Astrocyte of the spinal cord (primary cell): ENCODE measurements around the gene RPAP2.
A peak's percentile ranks its signal among the peaks of the same experiment; 100 is the strongest.

Source experiments
- DNase-seq: peaks from one replicate; pipeline ENCODE4 v3.0.0; 2011; ENCODE audit warnings: low read depth, low spot score
- H3K4me3 ChIP-seq: 2 replicates; pipeline ENCODE4 v1.5.1; 2011; ENCODE audit warnings: low read depth, mild to moderate bottlenecking, low read length, moderate library complexity
- in situ Hi-C: cut with HindIII; loops from 2 replicates; pipeline ENCODE4 v1.10.0; 2017; ENCODE audit warnings: low sequenced_read_pairs
- TF ChIP-seq, protein P1 (sequence below): IDR thresholded peaks from 2 replicates; pipeline ENCODE4 v1.5.1; 2012; ENCODE audit warnings: low read depth, mild to moderate bottlenecking, low read length, inconsistent platforms

The RPAP2 gene

DNA sequence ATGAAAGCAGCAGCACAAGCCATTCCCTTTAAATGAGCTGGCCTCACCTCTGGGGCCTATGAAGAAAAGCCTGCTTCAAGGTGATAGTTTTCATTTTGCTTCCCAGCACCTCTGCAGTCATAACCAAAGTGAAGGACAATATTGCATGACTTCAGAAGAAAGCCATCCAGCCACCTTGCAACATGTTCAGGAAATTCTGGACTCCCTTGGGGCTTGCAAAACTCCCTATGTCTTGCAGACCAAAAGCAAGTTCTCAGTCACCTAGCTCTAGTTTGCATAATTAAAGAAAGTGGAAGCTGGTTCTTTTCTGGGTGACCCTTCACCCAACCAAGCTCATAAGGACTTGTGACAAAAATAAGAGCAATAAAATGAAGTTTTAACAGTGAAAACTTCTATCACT is 100.2 kb downstream of the RPAP2 start:
- DNase-seq: no peak
- in situ Hi-C loops: no loop called here
- TF ChIP-seq, protein P1, sequence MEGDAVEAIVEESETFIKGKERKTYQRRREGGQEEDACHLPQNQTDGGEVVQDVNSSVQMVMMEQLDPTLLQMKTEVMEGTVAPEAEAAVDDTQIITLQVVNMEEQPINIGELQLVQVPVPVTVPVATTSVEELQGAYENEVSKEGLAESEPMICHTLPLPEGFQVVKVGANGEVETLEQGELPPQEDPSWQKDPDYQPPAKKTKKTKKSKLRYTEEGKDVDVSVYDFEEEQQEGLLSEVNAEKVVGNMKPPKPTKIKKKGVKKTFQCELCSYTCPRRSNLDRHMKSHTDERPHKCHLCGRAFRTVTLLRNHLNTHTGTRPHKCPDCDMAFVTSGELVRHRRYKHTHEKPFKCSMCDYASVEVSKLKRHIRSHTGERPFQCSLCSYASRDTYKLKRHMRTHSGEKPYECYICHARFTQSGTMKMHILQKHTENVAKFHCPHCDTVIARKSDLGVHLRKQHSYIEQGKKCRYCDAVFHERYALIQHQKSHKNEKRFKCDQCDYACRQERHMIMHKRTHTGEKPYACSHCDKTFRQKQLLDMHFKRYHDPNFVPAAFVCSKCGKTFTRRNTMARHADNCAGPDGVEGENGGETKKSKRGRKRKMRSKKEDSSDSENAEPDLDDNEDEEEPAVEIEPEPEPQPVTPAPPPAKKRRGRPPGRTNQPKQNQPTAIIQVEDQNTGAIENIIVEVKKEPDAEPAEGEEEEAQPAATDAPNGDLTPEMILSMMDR: no peak
- H3K4me3 ChIP-seq: no peak overlapping the region

DNA sequence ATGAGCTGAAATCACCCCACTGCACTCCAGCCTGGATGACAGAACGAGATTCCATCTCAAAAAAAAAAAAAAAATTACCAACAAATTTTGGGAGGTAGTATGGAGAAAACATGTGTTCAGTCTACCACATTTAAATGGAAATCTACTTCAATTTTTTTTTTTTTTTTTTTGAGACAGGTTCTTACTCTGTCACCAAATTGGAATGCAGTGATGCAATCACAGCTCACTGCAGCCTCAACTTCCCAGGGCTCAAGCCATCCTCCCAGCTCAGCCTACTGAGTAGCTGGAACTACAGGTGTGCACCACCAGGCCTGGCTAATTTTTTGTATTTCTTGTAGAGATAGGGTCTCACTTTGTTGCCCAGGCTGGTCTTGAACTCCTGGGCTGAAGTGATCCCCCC is 105.8 kb downstream of the RPAP2 start:
- TF ChIP-seq, protein P1: no peak
- in situ Hi-C loops: no loop called here
- H3K4me3 ChIP-seq: no peak overlapping the region
- no peak for DNase-seq

DNA sequence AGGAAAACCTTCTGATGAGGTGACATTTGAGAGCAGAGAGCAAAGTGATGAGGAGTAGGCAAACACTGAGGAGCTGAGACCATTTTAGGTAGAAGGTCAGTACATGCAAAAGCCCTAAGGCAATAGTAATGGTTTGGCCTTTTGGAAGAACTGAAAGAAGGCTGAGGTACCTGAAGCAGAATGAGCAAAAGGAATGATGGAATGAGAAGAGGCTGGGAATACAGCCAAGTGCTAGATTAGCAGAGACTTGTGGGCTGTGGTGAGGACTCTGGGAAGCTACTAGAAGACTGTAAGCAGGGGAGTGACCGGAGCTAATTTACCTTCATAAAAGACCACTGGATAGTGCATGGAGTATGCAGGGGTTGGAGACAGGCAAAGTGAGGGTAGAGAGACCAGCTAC is 110.0 kb downstream of the RPAP2 start:
- H3K4me3 ChIP-seq: no peak overlapping the region
- in situ Hi-C loops: no loop called here
- peak; percentile 57 for DNase-seq
- TF ChIP-seq, protein P1: no peak

DNA sequence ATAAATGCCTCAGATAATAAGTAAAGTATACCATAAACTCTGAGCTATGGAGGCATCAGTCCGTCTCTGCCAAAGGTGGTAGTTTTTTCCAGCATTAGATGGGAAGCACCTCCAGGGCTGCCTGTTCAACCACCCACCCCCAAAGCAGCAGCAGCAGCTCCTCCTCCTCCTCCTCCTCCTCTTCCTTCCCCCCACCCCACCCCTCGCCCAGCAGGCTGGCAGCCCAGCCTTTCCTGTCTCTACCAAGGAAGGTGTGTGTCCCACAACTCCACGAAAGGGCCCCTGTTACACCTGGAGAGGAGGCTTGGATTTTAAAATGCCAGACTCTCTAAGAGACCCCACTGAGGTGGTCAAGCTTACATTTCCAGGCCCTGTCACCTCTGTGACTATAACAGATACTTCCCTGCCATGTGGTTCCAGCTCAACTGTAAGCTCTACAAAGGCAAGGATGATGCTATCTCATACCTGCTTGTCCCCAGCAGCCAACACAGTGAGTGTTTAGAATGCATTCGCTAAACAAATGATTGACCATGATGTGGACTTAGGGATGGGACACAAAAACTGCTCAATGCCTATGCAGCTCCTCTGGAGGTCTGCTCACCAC is 111.2 kb downstream of the RPAP2 start:
- in situ Hi-C loops: no loop called here
- DNase-seq: no peak
- TF ChIP-seq, protein P1: no peak
- no peak overlapping the region for H3K4me3 ChIP-seq

DNA sequence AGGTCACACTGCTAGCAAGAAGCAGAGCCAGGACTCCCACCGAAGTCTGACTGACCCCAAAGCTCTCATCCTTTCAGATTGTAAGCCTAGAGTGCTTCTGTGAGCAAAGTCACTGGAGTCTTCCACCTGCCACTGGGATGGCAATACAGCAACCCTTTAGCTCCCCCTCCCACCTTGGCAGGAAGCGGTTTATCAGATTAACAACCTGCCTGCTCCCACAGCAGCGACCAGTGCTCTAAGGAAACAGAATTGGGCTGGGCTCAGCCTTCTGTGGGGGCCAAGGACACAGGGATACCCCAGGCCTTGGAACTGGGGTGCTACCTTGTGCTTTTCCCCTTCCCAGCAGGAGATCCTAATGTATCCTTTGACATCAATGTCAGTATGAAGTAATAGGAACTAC is 111.8 kb downstream of the RPAP2 start:
- no peak overlapping the region for H3K4me3 ChIP-seq
- TF ChIP-seq, protein P1: no peak
- no peak for DNase-seq
- in situ Hi-C loops: no loop called here

DNA sequence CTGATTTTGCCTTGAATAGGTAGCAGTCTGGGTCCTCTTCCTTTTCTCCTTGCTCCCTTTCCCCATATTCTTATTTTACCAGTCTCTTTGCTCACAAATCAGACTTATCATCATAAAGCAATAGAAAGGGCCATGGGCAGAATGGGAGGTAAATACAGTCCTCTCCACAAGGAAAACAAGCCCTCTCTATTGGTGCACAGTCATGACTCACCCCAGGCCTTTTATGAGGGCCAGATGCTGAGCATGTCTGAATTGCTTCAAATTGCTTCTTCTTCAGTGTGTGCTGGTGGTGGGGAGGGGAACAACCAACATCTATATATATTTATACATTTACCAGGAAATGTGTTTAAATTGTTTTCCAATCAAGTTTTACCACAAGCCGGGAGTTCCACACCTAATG is 112.7 kb downstream of the RPAP2 start:
- TF ChIP-seq, protein P1: no peak
- H3K4me3 ChIP-seq: no peak overlapping the region
- peak; percentile 61 for DNase-seq
- in situ Hi-C loops: no loop called here

DNA sequence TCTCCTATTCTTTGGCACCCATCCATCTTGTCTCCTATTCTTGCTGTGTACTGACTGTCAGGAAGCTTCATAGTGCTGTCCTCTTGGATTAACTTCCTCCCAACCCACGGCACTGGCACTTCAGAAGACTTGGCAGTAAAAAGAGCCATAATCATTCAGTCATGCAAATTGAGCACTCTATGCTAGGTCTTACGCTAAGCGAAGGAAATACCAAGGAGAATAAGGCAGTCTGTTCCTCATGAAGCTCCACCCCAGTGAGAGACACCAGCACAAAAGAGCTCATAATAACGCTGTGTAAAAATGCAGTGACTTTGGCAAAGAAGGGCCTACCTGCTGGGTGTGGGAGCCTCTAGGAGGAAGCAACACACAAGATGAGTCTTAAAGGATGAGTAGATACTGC is 120.8 kb downstream of the RPAP2 start:
- TF ChIP-seq, protein P1: no peak
- no peak overlapping the region for H3K4me3 ChIP-seq
- no peak for DNase-seq
- in situ Hi-C loops: no loop called here
